Activated CD4-positive, alpha-beta T cell treated with anti-CD3 and anti-CD28 coated beads, Interleukin-2, Interleukin-6, amounts not matched to agents 100 ng/mL and 50 ng/mL, durations not matched to agents 16 hours and 8 hours (primary cell): Measurements from ENCODE around the gene SWT1.
"Not testable (repeated sequence)": the region's sequence is repeated elsewhere in the genome, so short reads cannot be mapped to it uniquely, and the experiment has no call there.

ENCODE experiments used
- DNase-seq: peaks from one replicate; pipeline ENCODE4 v3.0.0-alpha.2; 2020

SWT1 gene

GRCh38 chr1:185251928-185252327, 95.0 kb downstream of the SWT1 start:
- DNase-seq, result not testable (repeated sequence)

GRCh38 chr1:185252404-185252803, 95.4 kb downstream of the SWT1 start:
- not testable (repeated sequence) for DNase-seq

GRCh38 chr1:185255595-185255994, 98.6 kb downstream of the SWT1 start:
- DNase-seq, result not testable (repeated sequence)

GRCh38 chr1:185257116-185257949, 100.4 kb downstream of the SWT1 start:
- not testable (repeated sequence) for DNase-seq

GRCh38 chr1:185257950-185258208, 100.9 kb downstream of the SWT1 start:
- DNase-seq, result no peak

GRCh38 chr1:185258676-185259075, 101.7 kb downstream of the SWT1 start:
- DNase-seq, result no peak

GRCh38 chr1:185260611-185261010, 103.6 kb downstream of the SWT1 start:
- DNase-seq, result no peak

GRCh38 chr1:185262151-185262550, 105.2 kb downstream of the SWT1 start:
- DNase-seq, result no peak

- DNase-seq, result no peak
Measured at GRCh38 chr1:185263292-185263691, 106.3 kb downstream of the SWT1 start.

GRCh38 chr1:185263780-185264179, 106.8 kb downstream of the SWT1 start:
- no peak for DNase-seq

- no peak for DNase-seq
Measured at GRCh38 chr1:185265314-185265713, 108.3 kb downstream of the SWT1 start.

GRCh38 chr1:185267301-185267700, 110.3 kb downstream of the SWT1 start:
- no peak for DNase-seq

- DNase-seq, result no peak
Measured at GRCh38 chr1:185267701-185268100, 110.7 kb downstream of the SWT1 start.

GRCh38 chr1:185268352-185268751, 111.4 kb downstream of the SWT1 start:
- no peak for DNase-seq

GRCh38 chr1:185271921-185272320, 115.0 kb downstream of the SWT1 start:
- no peak for DNase-seq

- no peak for DNase-seq
Measured at GRCh38 chr1:185279571-185279970, 122.6 kb downstream of the SWT1 start.

- DNase-seq, result no peak
Measured at GRCh38 chr1:185280589-185280988, 123.6 kb downstream of the SWT1 start.

GRCh38 chr1:185281245-185281644, 124.3 kb downstream of the SWT1 start:
- DNase-seq, result peak; percentile 23

- DNase-seq, result no peak
Measured at GRCh38 chr1:185284116-185284515, 127.1 kb downstream of the SWT1 start.

- DNase-seq, result no peak
Measured at GRCh38 chr1:185284533-185285276, 127.7 kb downstream of the SWT1 start.

GRCh38 chr1:185287451-185287850, 130.5 kb downstream of the SWT1 start:
- no peak for DNase-seq

GRCh38 chr1:185288435-185288834, 131.5 kb downstream of the SWT1 start:
- DNase-seq, result no peak

- DNase-seq, result no peak
Measured at GRCh38 chr1:185289880-185290279, 132.9 kb downstream of the SWT1 start.

- no peak for DNase-seq
Measured at GRCh38 chr1:185291159-185291558, 134.2 kb downstream of the SWT1 start.

- no peak for DNase-seq
Measured at GRCh38 chr1:185291652-185292051, 134.7 kb downstream of the SWT1 start.
